HG02759 (cell line): ENCODE data around the gene TSPAN11.

ENCODE experiments used
- ATAC-seq: cut with Tn5 transposase; IDR thresholded peaks from one replicate; pipeline ENCODE4 v1.9.1; 2021; ENCODE audit warnings: mild to moderate bottlenecking, moderate library complexity; ENCODE audit not compliant: unreplicated experiment

TSPAN11 gene

DNA sequence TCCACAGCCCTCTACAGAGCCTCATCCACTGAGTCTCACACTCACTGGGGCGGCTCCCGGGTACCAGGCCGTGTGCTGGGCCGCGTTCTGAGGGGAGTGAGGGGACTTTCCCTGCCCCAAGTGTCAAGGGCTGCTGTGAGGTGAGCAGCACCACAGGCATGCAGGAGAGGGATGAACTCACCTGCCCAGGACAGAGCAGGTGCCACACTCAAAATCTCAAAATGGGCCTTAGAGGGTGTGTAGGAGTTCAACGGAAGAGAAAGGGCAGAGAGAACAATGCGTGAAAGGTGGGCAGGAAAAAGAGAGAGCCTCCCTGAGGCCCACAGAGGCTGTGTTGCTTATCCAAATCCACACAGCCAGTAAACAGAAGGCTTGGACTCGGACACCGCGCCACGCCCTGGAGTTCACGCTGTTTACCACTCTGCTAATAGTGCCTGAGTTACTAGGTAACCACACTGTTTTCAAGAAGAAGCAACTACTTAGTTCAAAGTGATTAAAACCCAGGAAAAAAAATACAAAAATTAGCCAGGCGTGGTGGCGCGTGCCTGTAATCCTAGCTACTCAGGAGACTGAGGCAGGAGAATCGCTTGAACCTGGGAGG lies 32.7 kb downstream of the TSPAN11 start:
- ATAC-seq, result no peak

DNA sequence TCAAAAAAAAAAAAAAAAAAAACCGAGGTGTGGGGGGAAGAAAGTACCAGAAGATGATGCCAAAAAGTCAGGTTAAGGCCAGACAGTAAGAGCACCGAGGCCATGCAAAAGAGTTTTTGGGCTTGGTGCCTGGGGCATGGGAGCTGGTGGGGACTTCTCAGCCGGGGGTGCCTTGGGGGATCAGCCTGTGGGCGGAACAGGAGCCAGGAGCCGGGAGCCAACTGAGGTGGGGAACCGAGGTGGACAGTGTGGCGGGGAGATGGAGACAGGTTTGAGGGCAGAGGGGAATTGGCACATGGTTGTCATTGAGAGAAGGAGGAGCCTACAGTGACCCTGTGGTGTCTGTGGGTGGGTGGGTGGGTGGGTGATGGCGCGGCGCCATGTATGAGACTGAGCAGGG lies 33.2 kb downstream of the TSPAN11 start:
- ATAC-seq, result no peak

GRCh38 chr12:30961030-30961429 lies 34.5 kb downstream of the TSPAN11 start:
- no peak for ATAC-seq

DNA sequence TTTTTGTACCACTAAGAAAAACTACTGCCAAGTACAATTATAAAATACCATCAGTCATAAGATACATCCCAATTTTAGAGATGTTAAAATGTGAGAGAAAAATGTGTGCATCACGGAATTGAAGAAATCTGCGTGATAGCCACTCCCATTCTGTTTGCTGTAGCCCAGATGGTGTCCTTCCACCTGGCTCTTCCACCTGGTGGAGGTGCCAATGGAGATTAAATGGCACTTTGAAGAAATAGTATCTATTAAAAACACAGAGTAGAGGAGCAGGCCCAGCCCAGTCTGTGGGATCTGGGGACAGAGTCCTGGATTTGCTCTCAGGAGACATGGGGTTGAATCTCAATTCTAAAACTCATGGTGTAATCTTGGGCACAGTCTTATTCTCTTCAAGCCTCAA lies 35.5 kb downstream of the TSPAN11 start:
- ATAC-seq, result no peak

DNA sequence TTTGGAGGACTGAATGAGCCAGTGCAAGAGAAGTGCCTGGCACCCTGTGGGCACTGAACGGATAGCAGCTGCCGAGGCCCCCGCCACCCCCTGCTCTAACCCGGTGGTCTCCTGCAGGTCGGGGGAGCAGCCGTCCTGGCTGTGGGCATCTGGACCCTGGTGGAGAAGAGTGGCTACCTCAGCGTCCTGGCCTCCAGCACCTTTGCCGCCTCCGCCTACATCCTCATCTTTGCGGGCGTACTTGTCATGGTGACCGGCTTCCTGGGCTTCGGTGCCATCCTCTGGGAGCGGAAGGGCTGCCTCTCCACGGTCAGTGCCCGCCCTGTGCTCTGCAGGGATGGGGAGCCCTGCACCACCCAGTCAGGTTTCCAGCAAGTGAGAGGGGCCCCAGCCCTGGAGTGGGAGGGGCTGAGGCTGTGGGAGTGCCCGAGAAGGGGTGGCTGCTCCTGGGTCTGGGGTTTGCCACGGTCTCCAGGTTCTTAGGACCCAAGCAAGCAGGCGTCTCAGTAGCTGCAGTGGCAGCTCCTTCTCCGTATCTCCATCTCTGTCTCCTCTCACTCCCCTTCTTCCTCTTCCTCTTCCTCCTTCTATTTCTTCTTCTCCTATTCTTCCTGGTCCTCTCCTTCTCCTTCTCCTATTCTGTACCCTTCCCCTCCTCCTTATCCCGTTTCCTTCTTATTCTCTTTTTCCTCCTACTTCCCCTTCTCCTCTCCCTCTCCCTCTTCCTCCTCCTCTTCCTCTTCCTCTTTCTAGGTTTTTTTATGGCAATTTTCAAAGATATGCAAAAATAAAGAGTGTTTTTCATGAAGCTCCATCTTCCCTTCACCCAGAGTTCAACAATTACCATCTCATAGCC lies 37.4 kb downstream of the TSPAN11 start:
- ATAC-seq, result no peak

DNA sequence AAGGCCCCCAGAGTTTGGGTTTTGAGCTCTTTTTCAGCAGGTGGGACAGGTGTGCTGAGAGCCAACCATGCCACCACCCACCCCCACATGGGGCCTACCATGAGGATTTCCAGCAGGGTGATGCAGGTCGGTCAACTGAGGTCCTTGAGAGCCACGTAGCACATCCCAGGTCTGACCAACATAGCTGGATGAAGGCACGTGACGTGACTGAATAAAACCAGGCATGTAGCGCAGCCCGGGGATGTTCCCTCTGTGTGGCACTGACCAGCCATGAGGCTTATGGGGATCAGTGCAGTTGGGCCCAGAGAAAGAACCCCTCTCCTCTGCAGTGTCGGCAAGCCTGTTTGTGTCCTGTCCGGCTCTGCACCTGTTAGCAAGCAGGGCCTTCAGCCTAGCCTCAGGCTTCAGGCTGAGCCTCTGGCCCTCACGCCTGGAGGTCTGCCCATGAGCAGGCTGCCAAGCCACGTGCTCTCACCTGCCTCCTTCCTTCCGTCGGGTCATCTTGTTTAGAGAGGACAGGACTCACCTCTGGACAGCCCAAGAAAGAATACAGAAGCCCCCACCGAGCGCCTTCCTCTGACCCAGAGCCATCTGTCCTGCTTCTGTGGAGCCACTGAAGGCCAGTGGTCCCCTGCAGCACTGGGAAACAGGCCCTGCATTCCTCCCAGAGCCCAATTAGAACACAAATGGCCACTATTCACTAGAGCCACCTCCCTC lies 38.5 kb downstream of the TSPAN11 start:
- ATAC-seq, result no peak

DNA sequence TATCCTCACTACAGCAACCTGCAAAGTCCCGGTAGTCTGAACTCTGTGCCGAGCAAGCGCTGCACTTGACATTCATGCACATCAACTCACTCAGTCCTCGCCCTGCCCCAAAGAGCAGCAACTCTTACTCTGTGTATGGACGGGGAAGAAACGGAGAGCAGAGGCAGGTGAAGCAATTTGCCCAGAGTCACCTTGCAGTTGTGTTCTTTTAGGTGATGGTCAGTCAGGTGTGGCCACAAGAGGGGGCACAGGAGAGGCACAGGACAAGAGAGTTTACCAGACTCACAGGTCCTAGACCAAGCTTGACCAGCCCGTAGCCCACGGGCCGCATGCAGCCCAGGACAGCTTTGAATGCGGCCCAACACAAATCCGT lies 39.1 kb downstream of the TSPAN11 start:
- no peak for ATAC-seq

GRCh38 chr12:30967026-30967425 lies 40.5 kb downstream of the TSPAN11 start:
- ATAC-seq, result no peak

DNA sequence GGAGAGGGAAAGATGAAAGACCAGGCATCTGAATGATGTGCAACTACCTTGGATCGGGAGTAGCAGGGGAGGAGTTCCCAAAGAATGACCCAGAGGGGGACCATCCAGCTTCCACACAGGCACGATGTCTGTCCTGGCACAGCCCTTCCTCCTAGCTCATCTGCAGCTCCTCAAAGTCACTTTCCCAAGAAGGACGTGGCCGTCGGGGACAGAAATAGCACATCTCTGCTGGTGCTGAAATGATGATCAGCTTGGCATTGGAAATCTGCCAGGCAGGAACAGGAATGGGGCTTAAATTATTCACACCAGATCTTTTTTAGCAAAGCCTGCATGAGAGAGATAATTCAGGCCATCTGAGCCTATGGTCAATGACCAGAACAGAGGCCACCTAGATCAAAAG lies 41.7 kb downstream of the TSPAN11 start:
- no peak for ATAC-seq

GRCh38 chr12:30969006-30969405 lies 42.5 kb downstream of the TSPAN11 start:
- ATAC-seq, result no peak

- ATAC-seq, result no peak
Observed at GRCh38 chr12:30969606-30970395, 43.3 kb downstream of the TSPAN11 start.

GRCh38 chr12:30970559-30971197 lies 44.1 kb downstream of the TSPAN11 start:
- no peak for ATAC-seq

- ATAC-seq, result no peak
Observed at GRCh38 chr12:30972035-30972434, 45.5 kb downstream of the TSPAN11 start.

DNA sequence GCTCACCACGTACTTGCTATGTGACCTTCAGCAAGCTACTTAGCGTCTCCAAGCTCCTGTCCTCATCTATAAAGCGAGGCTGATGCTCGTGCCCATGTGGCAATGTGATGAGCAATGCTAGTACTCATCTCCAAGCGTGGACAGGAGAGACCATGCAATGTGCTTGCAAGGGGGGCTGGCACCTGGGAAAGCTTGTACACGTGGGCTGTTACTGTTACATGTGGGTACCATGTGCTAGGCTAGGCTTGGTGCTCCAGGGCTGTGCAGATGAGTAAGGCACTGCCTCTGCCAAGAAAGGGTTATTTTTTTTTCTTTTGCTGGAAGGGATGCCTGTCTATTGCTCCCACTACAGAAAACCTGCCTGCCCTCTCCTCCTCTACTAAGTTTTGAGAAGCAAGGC lies 46.6 kb downstream of the TSPAN11 start:
- ATAC-seq, result no peak

- no peak for ATAC-seq
Observed at GRCh38 chr12:30973830-30974229, 47.3 kb downstream of the TSPAN11 start.

- ATAC-seq, result no peak
Observed at GRCh38 chr12:30974746-30975500, 48.4 kb downstream of the TSPAN11 start.

DNA sequence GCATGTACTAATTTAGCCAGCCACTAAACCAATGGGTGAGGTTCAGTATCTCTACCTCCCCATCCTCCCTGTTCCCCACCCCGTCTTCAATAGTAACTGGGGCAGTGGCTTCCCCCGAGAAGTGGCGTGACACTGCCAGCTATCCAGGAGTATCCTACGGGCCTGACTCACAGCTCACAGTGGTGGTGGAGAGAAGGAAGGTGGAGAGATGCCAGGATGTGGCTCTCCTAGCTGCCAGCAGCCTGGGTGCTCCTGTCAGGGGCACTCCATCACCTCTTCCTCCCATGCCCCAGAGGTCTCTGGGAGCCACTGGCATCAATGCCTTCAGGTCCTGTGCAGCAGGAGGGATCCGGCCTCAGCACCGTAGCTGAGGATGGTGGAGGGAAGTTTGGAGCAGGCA lies 49.0 kb downstream of the TSPAN11 start:
- ATAC-seq, result no peak

- no peak for ATAC-seq
Observed at GRCh38 chr12:30976206-30976605, 49.7 kb downstream of the TSPAN11 start.

DNA sequence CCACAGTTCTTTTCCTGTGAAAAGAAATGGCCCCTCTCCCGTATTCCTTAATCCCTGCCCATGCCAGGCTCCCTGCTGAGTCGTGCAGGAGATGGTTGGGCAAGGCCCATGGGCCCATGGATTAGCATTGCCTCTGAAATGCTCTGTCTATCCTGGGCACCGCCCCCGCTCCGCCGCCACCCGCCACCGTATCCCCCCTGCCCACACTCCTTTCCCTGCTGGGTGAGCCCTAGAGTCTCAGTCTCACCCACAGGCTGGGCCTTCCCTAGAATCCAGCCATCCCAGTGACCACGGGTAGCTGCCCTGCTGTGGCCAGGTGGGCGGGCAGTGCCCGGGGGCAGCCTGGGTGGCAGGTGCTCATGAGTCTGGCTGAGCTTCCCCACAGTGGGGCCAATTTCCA lies 50.6 kb downstream of the TSPAN11 start:
- no peak for ATAC-seq
